ENCODE results near the gene SPATC1L.

GRCh38 chr21:46178961-46179360 is 5.3 kb downstream of the SPATC1L start:
- TF ChIP-seq BCL3 (IDR thresholded peaks at IDR 0.05) (no peak), CBX8 (IDR thresholded peaks at IDR 0.05) (no peak), RARB (CRISPR knock-in tag; IDR thresholded peaks at IDR 0.05) (no peak), KDM1A (IDR thresholded peaks at IDR 0.05; ENCODE audit: low read depth) (no peak), ZFP36 (IDR thresholded peaks at IDR 0.05; ENCODE audit: borderline replicate concordance, partially characterized antibody) (no peak), JUNB (IDR thresholded peaks at IDR 0.05) (no peak), RCOR1 (IDR thresholded peaks at IDR 0.05; ENCODE audit: low read depth, low read length) (no peak), BHLHE40 (IDR thresholded peaks at IDR 0.05; ENCODE audit: low read depth, low read length) (no peak), REST (IDR thresholded peaks at IDR 0.05) (no peak)
- TF ChIP-seq, protein P1, sequence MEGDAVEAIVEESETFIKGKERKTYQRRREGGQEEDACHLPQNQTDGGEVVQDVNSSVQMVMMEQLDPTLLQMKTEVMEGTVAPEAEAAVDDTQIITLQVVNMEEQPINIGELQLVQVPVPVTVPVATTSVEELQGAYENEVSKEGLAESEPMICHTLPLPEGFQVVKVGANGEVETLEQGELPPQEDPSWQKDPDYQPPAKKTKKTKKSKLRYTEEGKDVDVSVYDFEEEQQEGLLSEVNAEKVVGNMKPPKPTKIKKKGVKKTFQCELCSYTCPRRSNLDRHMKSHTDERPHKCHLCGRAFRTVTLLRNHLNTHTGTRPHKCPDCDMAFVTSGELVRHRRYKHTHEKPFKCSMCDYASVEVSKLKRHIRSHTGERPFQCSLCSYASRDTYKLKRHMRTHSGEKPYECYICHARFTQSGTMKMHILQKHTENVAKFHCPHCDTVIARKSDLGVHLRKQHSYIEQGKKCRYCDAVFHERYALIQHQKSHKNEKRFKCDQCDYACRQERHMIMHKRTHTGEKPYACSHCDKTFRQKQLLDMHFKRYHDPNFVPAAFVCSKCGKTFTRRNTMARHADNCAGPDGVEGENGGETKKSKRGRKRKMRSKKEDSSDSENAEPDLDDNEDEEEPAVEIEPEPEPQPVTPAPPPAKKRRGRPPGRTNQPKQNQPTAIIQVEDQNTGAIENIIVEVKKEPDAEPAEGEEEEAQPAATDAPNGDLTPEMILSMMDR (IDR thresholded peaks at IDR 0.05): no peak
